HUES64 (cell line): ENCODE results near the gene PDE7B.

ENCODE experiments used
- H3K27ac ChIP-seq: 2 replicates; pipeline ENCODE4 v1.7.0; 2013; ENCODE audit warnings: low read depth, low read length, inconsistent platforms
- H3K27me3 ChIP-seq: 2 replicates; pipeline ENCODE4 v1.6.1; 2013; ENCODE audit warnings: mild to moderate bottlenecking, low read length; ENCODE audit not compliant: insufficient read depth
- H3K36me3 ChIP-seq: 2 replicates; pipeline ENCODE4 v1.6.1; 2013; ENCODE audit warnings: mild to moderate bottlenecking, low read length; ENCODE audit not compliant: insufficient read depth
- H3K4me1 ChIP-seq: 2 replicates; pipeline ENCODE4 v1.6.1; 2013; ENCODE audit warnings: mild to moderate bottlenecking, low read length, moderate library complexity; ENCODE audit not compliant: insufficient read depth
- H3K4me3 ChIP-seq: 2 replicates; pipeline ENCODE4 v1.5.1; 2013; ENCODE audit warnings: mild to moderate bottlenecking, low read length, moderate library complexity
- H3K9ac ChIP-seq: 2 replicates; pipeline ENCODE4 v1.6.1; 2013; ENCODE audit warnings: mild to moderate bottlenecking, low read depth, low read length
- H3K9me3 ChIP-seq: 2 replicates; pipeline ENCODE4 v1.6.1; 2013; ENCODE audit warnings: low read depth, low read length; ENCODE audit not compliant: insufficient read depth
- WGBS: fragments of 150-250, 120-280 bp; methylation state at CpG from one replicate; pipeline ENCODE4 v1.1.7; 2013; ENCODE audit warnings: missing lambda C conversion rate; 5-methylcytosine and 5-hydroxymethylcytosine counted together

The PDE7B gene

GRCh38 chr6:136155191-136155590 lies 303.7 kb downstream of the PDE7B start:
- no peak overlapping the region for H3K4me3 ChIP-seq
- H3K4me1 ChIP-seq: no peaks in the 10 kb centered on the region
- H3K9ac ChIP-seq: no peak overlapping the region
- no peaks in the 10 kb centered on the region for H3K36me3 ChIP-seq
- no peaks in the 10 kb centered on the region for H3K9me3 ChIP-seq
- H3K27me3 ChIP-seq: no peaks in the 10 kb centered on the region
- no peak overlapping the region for H3K27ac ChIP-seq

GRCh38 chr6:136157743-136158142 lies 306.2 kb downstream of the PDE7B start:
- 95% methylated on average over 5 of the region's 5 CpGs for WGBS

DNA sequence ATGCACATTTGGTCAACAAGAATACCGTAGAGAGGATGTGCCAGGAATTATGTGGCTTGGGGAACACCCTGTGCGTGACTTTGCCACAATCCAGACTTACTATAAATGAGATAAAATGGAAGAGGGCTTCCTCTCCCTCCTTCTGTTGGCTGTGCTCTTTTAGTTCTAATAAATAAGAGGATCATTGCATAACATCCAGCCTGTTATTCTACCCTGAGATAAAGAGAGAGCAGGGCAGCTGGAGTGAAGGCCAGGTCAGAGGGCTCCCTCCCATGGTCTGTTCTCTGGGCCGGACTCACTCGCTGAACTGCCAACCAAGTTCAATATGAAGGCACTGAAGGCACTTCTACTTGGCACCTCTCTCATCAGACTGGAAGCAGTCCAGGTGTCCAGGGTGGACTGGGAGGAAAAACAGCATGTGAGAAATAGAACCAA lies 306.9 kb downstream of the PDE7B start:
- no peaks in the 10 kb centered on the region for H3K36me3 ChIP-seq
- no peak overlapping the region for H3K27ac ChIP-seq
- 87% methylated on average over 4 of the region's 4 CpGs for WGBS
- no peaks in the 10 kb centered on the region for H3K27me3 ChIP-seq
- H3K9me3 ChIP-seq: no peaks in the 10 kb centered on the region
- H3K9ac ChIP-seq: no peak overlapping the region
- no peaks in the 10 kb centered on the region for H3K4me1 ChIP-seq
- no peak overlapping the region for H3K4me3 ChIP-seq

More at GRCh38 chr6:136157743-136158142, 306.2 kb downstream of the PDE7B start:
- H3K27me3 ChIP-seq: no peaks in the 10 kb centered on the region
- H3K4me3 ChIP-seq: no peak overlapping the region
- no peak overlapping the region for H3K9ac ChIP-seq
- H3K27ac ChIP-seq: no peak overlapping the region
- H3K9me3 ChIP-seq: no peaks in the 10 kb centered on the region
- H3K4me1 ChIP-seq: no peaks in the 10 kb centered on the region
- H3K36me3 ChIP-seq: no peaks in the 10 kb centered on the region

DNA sequence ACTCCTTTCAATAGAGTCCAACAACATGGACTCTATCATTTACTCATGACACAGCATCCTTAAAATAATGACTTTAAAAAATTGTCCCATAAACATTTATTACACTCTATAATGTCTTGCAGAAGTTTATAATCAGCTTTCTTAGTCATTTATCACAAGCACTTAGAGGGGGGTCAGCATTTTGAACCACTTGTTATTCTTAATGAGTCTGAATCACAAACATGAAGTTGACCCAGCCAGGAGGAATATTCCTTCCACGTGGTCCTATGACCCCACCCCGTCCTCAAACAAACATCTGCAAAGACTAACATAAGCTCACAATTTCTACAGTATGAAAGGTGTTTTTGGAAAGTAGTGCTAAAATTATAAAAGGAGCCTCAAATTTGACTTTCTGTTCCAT lies 307.5 kb downstream of the PDE7B start:
- Histone ChIP-seq H3K27me3 (no peaks in the 10 kb centered on the region), H3K4me3 (no peak overlapping the region), H3K36me3 (no peaks in the 10 kb centered on the region), H3K9ac (no peak overlapping the region), H3K9me3 (no peaks in the 10 kb centered on the region), H3K4me1 (no peaks in the 10 kb centered on the region), H3K27ac (no peak overlapping the region)
- WGBS: 90% methylated on average over 2 of the region's 2 CpGs

DNA sequence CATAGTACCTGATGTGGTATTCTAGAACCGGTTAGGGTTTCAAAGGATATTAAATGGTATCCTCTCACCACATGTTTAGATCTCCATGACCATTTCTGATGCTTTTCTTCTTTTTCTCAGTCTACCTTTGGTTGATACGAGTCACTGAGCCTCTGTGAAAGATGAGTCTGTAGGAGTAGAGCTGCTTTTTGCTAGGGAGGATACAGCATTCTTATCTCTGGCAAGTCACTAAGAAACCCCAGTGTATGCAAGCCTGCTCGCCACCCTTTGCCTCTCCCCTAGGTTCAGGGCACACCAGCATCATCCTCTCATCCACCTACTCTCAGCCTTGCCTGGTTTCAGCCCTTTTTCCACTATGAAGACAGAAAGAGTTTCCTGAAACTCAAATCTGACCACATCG lies 308.7 kb downstream of the PDE7B start:
- H3K9me3 ChIP-seq: no peaks in the 10 kb centered on the region
- WGBS: 86% methylated on average over 4 of the region's 4 CpGs

GRCh38 chr6:136161950-136162349 lies 310.4 kb downstream of the PDE7B start:
- H3K27ac ChIP-seq: no peak overlapping the region
- no peaks in the 10 kb centered on the region for H3K9me3 ChIP-seq
- no peaks in the 10 kb centered on the region for H3K4me1 ChIP-seq
- H3K9ac ChIP-seq: no peak overlapping the region
- no peak overlapping the region for H3K4me3 ChIP-seq
- WGBS: over 99% methylated on average over 3 of the region's 3 CpGs
- no peaks in the 10 kb centered on the region for H3K27me3 ChIP-seq
- no peaks in the 10 kb centered on the region for H3K36me3 ChIP-seq

More for the DNA sequence above, 308.7 kb downstream of the PDE7B start:
- H3K4me3 ChIP-seq: no peak overlapping the region
- H3K27ac ChIP-seq: no peak overlapping the region
- H3K36me3 ChIP-seq: no peaks in the 10 kb centered on the region
- H3K9ac ChIP-seq: no peak overlapping the region
- no peaks in the 10 kb centered on the region for H3K4me1 ChIP-seq
- no peaks in the 10 kb centered on the region for H3K27me3 ChIP-seq

GRCh38 chr6:136163260-136163659 lies 311.8 kb downstream of the PDE7B start:
- WGBS: 93% methylated on average over 3 of the region's 3 CpGs
- Histone ChIP-seq H3K27ac (no peak overlapping the region), H3K4me1 (no peaks in the 10 kb centered on the region), H3K9ac (no peak overlapping the region), H3K9me3 (no peaks in the 10 kb centered on the region), H3K4me3 (no peak overlapping the region), H3K36me3 (no peaks in the 10 kb centered on the region), H3K27me3 (no peaks in the 10 kb centered on the region)

GRCh38 chr6:136166815-136167214 lies 315.3 kb downstream of the PDE7B start:
- H3K4me3 ChIP-seq: no peak overlapping the region
- no peak overlapping the region for H3K9ac ChIP-seq
- no peaks in the 10 kb centered on the region for H3K9me3 ChIP-seq
- no peaks in the 10 kb centered on the region for H3K4me1 ChIP-seq
- H3K36me3 ChIP-seq: no peaks in the 10 kb centered on the region
- 90% methylated on average over 1 of the region's 1 CpG for WGBS
- H3K27ac ChIP-seq: no peak overlapping the region
- no peaks in the 10 kb centered on the region for H3K27me3 ChIP-seq

DNA sequence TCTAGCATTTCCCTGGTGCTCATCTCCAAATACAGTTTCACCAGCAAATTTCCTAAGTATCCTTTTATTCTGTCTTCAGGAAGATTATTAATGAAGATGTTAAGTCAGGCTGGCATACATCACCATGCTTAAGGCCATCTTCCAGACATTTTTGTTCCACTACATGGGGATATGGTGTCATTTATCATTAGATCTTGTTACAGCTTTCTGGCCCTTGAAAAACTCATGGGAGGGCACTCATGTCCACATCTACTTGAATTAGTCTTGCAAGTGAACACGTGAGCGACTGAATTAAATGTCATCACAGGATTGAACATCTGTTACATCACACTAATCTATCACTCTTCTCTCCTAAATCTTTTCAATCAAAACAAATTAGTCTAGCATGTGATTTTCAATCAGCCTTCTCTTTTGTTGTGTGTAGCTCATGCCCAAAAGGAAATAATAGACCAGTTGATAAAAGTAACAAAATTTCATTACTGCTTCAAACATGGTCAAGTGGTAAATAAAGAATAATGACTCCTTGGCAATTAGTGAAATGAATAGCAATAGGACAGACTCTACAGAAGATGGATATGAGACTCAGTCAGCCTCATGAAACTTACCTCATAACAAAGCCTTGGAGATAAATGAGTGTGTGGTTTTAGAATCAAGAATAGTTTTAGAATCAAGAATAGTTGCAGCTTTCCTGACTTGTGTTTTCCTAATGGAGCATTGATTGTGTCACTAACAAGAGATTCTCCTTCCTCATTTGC lies 318.1 kb downstream of the PDE7B start:
- no peak overlapping the region for H3K4me3 ChIP-seq
- 98% methylated on average over 2 of the region's 2 CpGs for WGBS
- H3K27me3 ChIP-seq: no peaks in the 10 kb centered on the region
- no peaks in the 10 kb centered on the region for H3K36me3 ChIP-seq
- H3K4me1 ChIP-seq: no peaks in the 10 kb centered on the region
- H3K27ac ChIP-seq: no peak overlapping the region
- H3K9me3 ChIP-seq: no peaks in the 10 kb centered on the region
- no peak overlapping the region for H3K9ac ChIP-seq

DNA sequence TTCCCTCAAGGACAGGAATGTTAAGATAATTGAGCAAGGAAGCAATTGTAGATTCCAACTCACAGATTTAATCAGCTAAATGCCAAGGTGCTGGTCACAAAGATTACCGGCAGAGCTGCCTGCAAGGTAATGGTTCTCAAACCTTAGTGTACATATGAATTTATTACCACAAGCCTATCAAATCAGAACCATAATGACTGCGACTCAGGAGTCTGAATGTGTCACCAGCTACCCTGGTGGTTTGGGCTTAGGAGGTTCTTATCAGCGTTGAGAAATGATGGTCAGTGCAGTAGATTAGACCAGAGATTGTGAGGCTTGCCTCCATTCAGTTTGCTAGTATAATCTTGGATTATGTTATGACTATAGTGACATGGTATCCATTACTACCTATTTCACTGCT lies 319.7 kb downstream of the PDE7B start:
- no peaks in the 10 kb centered on the region for H3K4me1 ChIP-seq

GRCh38 chr6:136173519-136174507 lies 322.3 kb downstream of the PDE7B start:
- 93% methylated on average over 11 of the region's 13 CpGs for WGBS
- no peak overlapping the region for H3K27ac ChIP-seq

More for the DNA sequence above, 319.7 kb downstream of the PDE7B start:
- Histone ChIP-seq H3K36me3 (no peaks in the 10 kb centered on the region), H3K9ac (no peak overlapping the region), H3K27me3 (no peaks in the 10 kb centered on the region), H3K9me3 (no peaks in the 10 kb centered on the region), H3K4me3 (no peak overlapping the region), H3K27ac (no peak overlapping the region)
- WGBS: 96% methylated on average over 3 of the region's 3 CpGs

More at GRCh38 chr6:136173519-136174507, 322.3 kb downstream of the PDE7B start:
- Histone ChIP-seq H3K9ac (no peak overlapping the region), H3K4me1 (no peaks in the 10 kb centered on the region), H3K36me3 (no peaks in the 10 kb centered on the region), H3K4me3 (no peak overlapping the region), H3K9me3 (no peaks in the 10 kb centered on the region), H3K27me3 (no peaks in the 10 kb centered on the region)
